ENCODE measurements around the gene RPTOR.

- TF ChIP-seq CTCF (conservative IDR thresholded peaks at IDR 0.05; ENCODE audit: low read length) (no peak), EZH2phosphoT487 (IDR thresholded peaks at IDR 0.05; ENCODE audit: borderline replicate concordance, low read depth, low read length) (no peak)
These were observed 52.3 kb downstream of the RPTOR start for GRCh38 chr17:80596760-80597608.

Data from OCI-LY7 (cell line).